Heart left ventricle (tissue), 16 donors: ENCODE data around the gene NMBR. TPM values are rescaled to one million over a fixed set of nuclear protein-coding genes. Genes with fewer than 3 reads are reported as not detected.
"Not testable (repeated sequence)": the region's sequence is repeated elsewhere in the genome, so short reads cannot be mapped to it uniquely, and the experiment has no call there.

Experiments used
- ATAC-seq, 4 donors: fragments of 200-7000 bp; cut with Tn5 transposase; one replicate each; pipeline ENCODE4 v1.9.1; 2020 to 2022; ENCODE audit warnings: moderate library complexity in 4 of 4, mild to moderate bottlenecking in 3 of 4, moderate number of reproducible peaks in 1 of 4
- DNase-seq, 5 donors: peaks; one replicate each; pipeline ENCODE4 v3.0.0-alpha.2; 2020
- H3K27ac ChIP-seq, 12 donors: fragments of 200-600 bp; sonication (generic) in 4 of 12; one replicate each; pipeline versions ENCODE4 v1.5.0 to v1.8.0; 2016 to 2022; ENCODE audit warnings: mild to moderate bottlenecking in 2 of 12
- H3K27me3 ChIP-seq, 9 donors: fragments of 200-600 bp; sonication (generic) in 2 of 9; one replicate each; pipeline versions ENCODE4 v1.5.1 to v1.8.0; 2016 to 2022; ENCODE audit warnings: mild to moderate bottlenecking in 3 of 9
- H3K36me3 ChIP-seq, 9 donors: fragments of 200-600 bp; sonication (generic) in 2 of 9; one replicate each; pipeline versions ENCODE4 v1.5.0 to v1.8.0; 2018 to 2022; ENCODE audit warnings: mild to moderate bottlenecking in 2 of 9
- H3K4me1 ChIP-seq, 12 donors: fragments of 200-600 bp; sonication (generic) in 4 of 12; one replicate each; pipeline versions ENCODE4 v1.5.0 to v1.8.0; 2016 to 2022; ENCODE audit warnings: mild to moderate bottlenecking in 3 of 12
- H3K4me3 ChIP-seq, 12 donors: fragments of 200-600 bp; sonication (generic) in 4 of 12; one replicate each; pipeline versions ENCODE4 v1.5.0 to v1.8.0; 2017 to 2022; ENCODE audit warnings: mild to moderate bottlenecking in 9 of 12, moderate library complexity in 4 of 12
- H3K9me3 ChIP-seq, 12 donors: fragments of 200-600 bp; sonication (generic) in 4 of 12; one replicate each; pipeline versions ENCODE4 v1.5.0 to v1.8.0; 2016 to 2022; ENCODE audit warnings: mild to moderate bottlenecking in 1 of 12
- POLR2A ChIP-seq, 2 donors: fragments of 450-650 bp; IDR thresholded peaks; one replicate each; pipeline ENCODE4 v1.6.1; 2017; ENCODE audit warnings: antibody characterized with exemption in 2 of 2, mild to moderate bottlenecking in 2 of 2, moderate library complexity in 2 of 2
- whole genome bisulfite sequencing, 4 donors: extraction: QIAGEN DNeasy Blood & Tissue Kit in 2 of 4; methylation state at CpG; one replicate each; pipeline versions ENCODE4 v1.1.5 to v1.1.7; 2013 to 2018; 5-methylcytosine and 5-hydroxymethylcytosine counted together
- intact Hi-C, 10 donors: fragments of 100-400 bp; cut with DNase I; formaldehyde crosslinking; loops; one replicate each; pipeline versions ENCODE4 v1.11.1 to v1.14.2; 2022
- polyA plus RNA-seq, 2 donors: library from polyadenylated mRNA; stranded (reverse); fragments of 200-250 nt; gene quantifications; one replicate each; pipeline ENCODE4 v1.2.3, GENCODE V29; 2013
- total RNA-seq, 9 donors: library from RNA; depleted of rRNA in 2 of 9; stranded (reverse); fragments of >200 nt in 2 of 9; fragmentation: NEBNext Ultra II Directional in 3 of 9; extraction: Animal tissue kit (Norgen Biotek cat#: 25700) in 3 of 9; gene quantifications; one replicate each; pipeline versions ENCODE4 v1.1.0 to v1.2.4, GENCODE V29; 2016 to 2023
- TF ChIP-seq, protein P1 (sequence below), 12 donors: fragments of 200-600 bp; sonication (generic) in 4 of 12; IDR thresholded peaks; one replicate each; pipeline versions ENCODE4 v1.5.0 to v1.8.0; 2018 to 2022; ENCODE audit warnings: antibody characterized with exemption in 12 of 12, mild to moderate bottlenecking in 5 of 12
- donor health status: ischemic (EF 13 %, LVEDD 7.1; RV severe dilation, severe dysfunction).
- donor health status: healthy with polysubstance abuse.
- donor health status: DM: no; HTN: yes; CAD: no.
- donor health status: DM: no; HTN: no; CAD: no.
- donor health status: ischemic (EF 25% LVEDD 6.9; RV normal size, moderate dysfunction).
- donor health status: ischemic (EF 25% LVEDD 5.7; RV mildly dilated, moderate dysfunction).
- donor health status: healthy.
- donor health status: DM: yes; HTN: yes; CAD: no.
- donor health status: ischemic (EF 35%, LVEDD 5.7; RV mildly dilated, moderate dysfunction).
- donor health status: nonischemic (EF 11% LVEDD 7.7; RV severe dilation, severe dysfunction).
- donor health status: DM: yes; HTN: yes; CAD: no.
- donor health status: PGD.
- donor health status: ischemic (EF 29% LVEDD 5.4; RV normal size, mild dysfunction).
- donor health status: nonischemic (EF 23%, LVEDD 6.1; RV moderate dilation, normal function).

NMBR gene
- total and polyA plus RNA-seq, 11 donors, result 0.67 TPM; not detected in 10

GRCh38 chr6:142028527-142028926, 118.4 kb downstream of the NMBR start:
- TF ChIP-seq, protein P1, sequence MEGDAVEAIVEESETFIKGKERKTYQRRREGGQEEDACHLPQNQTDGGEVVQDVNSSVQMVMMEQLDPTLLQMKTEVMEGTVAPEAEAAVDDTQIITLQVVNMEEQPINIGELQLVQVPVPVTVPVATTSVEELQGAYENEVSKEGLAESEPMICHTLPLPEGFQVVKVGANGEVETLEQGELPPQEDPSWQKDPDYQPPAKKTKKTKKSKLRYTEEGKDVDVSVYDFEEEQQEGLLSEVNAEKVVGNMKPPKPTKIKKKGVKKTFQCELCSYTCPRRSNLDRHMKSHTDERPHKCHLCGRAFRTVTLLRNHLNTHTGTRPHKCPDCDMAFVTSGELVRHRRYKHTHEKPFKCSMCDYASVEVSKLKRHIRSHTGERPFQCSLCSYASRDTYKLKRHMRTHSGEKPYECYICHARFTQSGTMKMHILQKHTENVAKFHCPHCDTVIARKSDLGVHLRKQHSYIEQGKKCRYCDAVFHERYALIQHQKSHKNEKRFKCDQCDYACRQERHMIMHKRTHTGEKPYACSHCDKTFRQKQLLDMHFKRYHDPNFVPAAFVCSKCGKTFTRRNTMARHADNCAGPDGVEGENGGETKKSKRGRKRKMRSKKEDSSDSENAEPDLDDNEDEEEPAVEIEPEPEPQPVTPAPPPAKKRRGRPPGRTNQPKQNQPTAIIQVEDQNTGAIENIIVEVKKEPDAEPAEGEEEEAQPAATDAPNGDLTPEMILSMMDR (IDR thresholded peaks at IDR 0.05), result no peak
- TF ChIP-seq POLR2A (IDR thresholded peaks at IDR 0.05), result no peak
- no peaks in the 10 kb centered on the region for H3K36me3 ChIP-seq
- no peak overlapping the region for H3K4me3 ChIP-seq
- H3K27ac ChIP-seq, result no peak overlapping the region
- no peaks in the 10 kb centered on the region for H3K4me1 ChIP-seq
- H3K27me3 ChIP-seq, result no peaks in the 10 kb centered on the region
- 88 to 98% (median 95%) methylated on average over 3 of the region's 3 CpGs for WGBS, 4 donors
- DNase-seq, result no peak
- ATAC-seq, result no peak
- H3K9me3 ChIP-seq, result peaks cover 0 to 5% (median 0%) of the 10 kb centered on the region in 12 donors
- intact Hi-C loops, result no loop called here

DNA sequence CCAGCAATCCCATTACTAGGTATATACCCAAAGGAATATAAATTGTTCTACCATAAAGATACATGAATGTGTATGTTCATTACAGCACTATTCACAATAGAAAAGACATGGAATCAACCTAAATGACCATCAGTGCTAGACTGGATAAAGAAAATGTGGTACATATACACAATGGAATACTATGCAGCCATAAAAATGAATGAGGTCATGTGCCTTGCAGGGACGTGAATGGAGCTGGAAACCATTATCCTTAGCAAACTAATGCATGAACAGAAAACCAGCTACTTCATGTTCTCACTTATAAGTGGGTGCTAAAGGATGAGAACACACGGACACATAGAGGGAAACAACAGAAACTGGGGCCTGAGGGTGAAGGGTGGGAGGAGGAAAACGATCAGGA, 119.1 kb downstream of the NMBR start:
- H3K9me3 ChIP-seq, ATAC-seq, H3K27ac ChIP-seq, H3K4me1 ChIP-seq, H3K4me3 ChIP-seq, DNase-seq, H3K36me3 ChIP-seq, intact Hi-C loops, H3K27me3 ChIP-seq: not testable (repeated sequence)
- WGBS, 4 donors, result 77 to 79% (median 78%) methylated on average over 3 of the region's 3 CpGs

GRCh38 chr6:142027074-142027473, 119.8 kb downstream of the NMBR start:
- TF ChIP-seq POLR2A (IDR thresholded peaks at IDR 0.05), result no peak
- TF ChIP-seq, protein P1 (IDR thresholded peaks at IDR 0.05), result no peak
- Histone ChIP-seq H3K9me3 (peaks cover 0 to 5% (median 0%) of the 10 kb centered on the region in 12 donors), H3K4me1 (no peaks in the 10 kb centered on the region), H3K27me3 (no peaks in the 10 kb centered on the region), H3K27ac (no peak overlapping the region), H3K36me3 (no peaks in the 10 kb centered on the region), H3K4me3 (no peak overlapping the region)
- ATAC-seq, result no peak
- DNase-seq, result no peak
- WGBS, 4 donors, result 68 to 78% (median 71%) methylated on average over 3 of the region's 3 CpGs
- intact Hi-C loops, result no loop called here

DNA sequence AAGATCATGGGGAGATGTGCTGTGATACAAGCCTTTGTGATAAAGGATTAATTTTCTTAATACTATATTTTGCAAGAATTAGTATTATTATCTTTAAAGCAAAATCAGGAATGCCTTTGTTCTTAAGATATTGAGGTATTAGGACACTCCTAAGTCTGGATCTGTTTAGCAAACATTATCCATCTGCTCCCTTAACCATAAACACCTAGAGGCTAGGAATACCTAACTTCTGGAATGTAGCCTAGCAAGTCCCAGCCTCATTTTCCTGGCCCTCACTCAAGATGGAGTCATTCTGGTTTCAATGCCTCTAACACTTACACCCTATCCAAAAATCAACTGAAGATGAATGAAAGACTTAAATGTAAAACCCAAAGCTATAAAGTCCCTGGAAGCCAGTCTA, 120.5 kb downstream of the NMBR start:
- Histone ChIP-seq H3K27ac (no peak overlapping the region), H3K4me3 (no peak overlapping the region), H3K27me3 (no peaks in the 10 kb centered on the region), H3K9me3 (peaks cover 0 to 5% (median 0%) of the 10 kb centered on the region in 12 donors), H3K36me3 (no peaks in the 10 kb centered on the region), H3K4me1 (no peaks in the 10 kb centered on the region)
- TF ChIP-seq, protein P1 (IDR thresholded peaks at IDR 0.05), result no peak
- TF ChIP-seq POLR2A (IDR thresholded peaks at IDR 0.05), result no peak
- DNase-seq (no peak), ATAC-seq (no peak)
- intact Hi-C loops, result no loop called here

Other genes with a start within 250 kb of the NMBR start
- not detected for gene GJE1, start 14.2 kb downstream of the NMBR start, total RNA-seq
- not detected for gene GJE1, start 14.2 kb downstream of the NMBR start, polyA plus RNA-seq
- gene VTA1, start 141 bp upstream of the NMBR start, total RNA-seq, result 10 to 100 TPM; 32.0 to 49.4 (median 41.0) TPM
- 10 to 100 TPM; 14.3 to 56.6 TPM for gene VTA1, start 141 bp upstream of the NMBR start, polyA plus RNA-seq
- 10 to 100 TPM in 1 of 9 donors, 1 to 10 TPM in 8; 1.5 to 10.5 (median 2.1) TPM for gene ADGRG6, start 154.9 kb upstream of the NMBR start, total RNA-seq
- gene ADGRG6, start 154.9 kb upstream of the NMBR start, polyA plus RNA-seq, result 1 to 10 TPM in 1 of 2 donors, under 1 TPM in 1; 0.61 to 1.6 TPM